IMR-90 (cell line): ENCODE data around the gene ABI3BP. TPM values are rescaled to one million over a fixed set of nuclear protein-coding genes. Genes with fewer than 3 reads are reported as not detected.
A peak's percentile ranks its signal among the peaks of the same experiment; 100 is the strongest.

Experiments used
- ATAC-seq: fragments of 200-7000 bp; cut with Tn5 transposase; 2 replicates; pipeline ENCODE4 v1.9.1; 2020; ENCODE audit warnings: low read depth, mild to moderate bottlenecking, moderate library complexity
- BruUV-seq: library from RNA; stranded (reverse); fragments of 400-500 nt; replicated peaks from 2 replicates; lab custom pipeline; 2021; lab: Mats Ljungman, UMichigan
- CTCF ChIA-PET: fragments of 300-600 bp; formaldehyde crosslinking; extraction: SDS; loops from one replicate; lab custom pipeline; 2021; ENCODE audit warnings: antibody characterized with exemption; lab: Yijun Ruan, JAX
- POLR2A ChIA-PET: fragments of 300-600 bp; sonication (Branson Sonifier 250); formaldehyde crosslinking; loops from one replicate; lab custom pipeline; 2022; ENCODE audit warnings: antibody characterized with exemption; ENCODE audit not compliant: unreplicated experiment; lab: Charles Lee
- DNase-seq: peaks from one replicate; pipeline ENCODE4 v3.0.0; 2013
- H2AFZ ChIP-seq: replicated peaks from 2 replicates; pipeline ENCODE3; 2013; ENCODE audit warnings: low read length, mild to moderate bottlenecking; ENCODE audit not compliant: poor library complexity
- H2AK5ac ChIP-seq: 2 replicates; pipeline ENCODE4 v1.6.1; 2013; ENCODE audit warnings: low read depth, low read length, inconsistent platforms
- H2AK9ac ChIP-seq: replicated peaks from 2 replicates; pipeline ENCODE3; 2013; ENCODE audit warnings: mild to moderate bottlenecking, low read depth, low read length, moderate library complexity; ENCODE audit not compliant: poor library complexity
- H2BK120ac ChIP-seq: 2 replicates; pipeline ENCODE4 v1.6.1; 2013; ENCODE audit warnings: low read depth, low read length, inconsistent platforms
- H2BK15ac ChIP-seq: 3 replicates; pipeline ENCODE4 v1.6.1; 2013; ENCODE audit warnings: low read depth, low read length, inconsistent platforms
- H2BK20ac ChIP-seq: 2 replicates; pipeline ENCODE4 v1.6.1; 2013; ENCODE audit warnings: low read depth, mild to moderate bottlenecking, inconsistent platforms, low read length, moderate library complexity
- H2BK5ac ChIP-seq: 2 replicates; pipeline ENCODE4 v1.6.1; 2013; ENCODE audit warnings: mild to moderate bottlenecking, low read depth, low read length, inconsistent platforms; ENCODE audit not compliant: poor library complexity, severe bottlenecking
- H3K14ac ChIP-seq: replicated peaks from 2 replicates; pipeline ENCODE4 v1.6.1; 2013; ENCODE audit warnings: low read depth, low read length, inconsistent platforms
- H3K18ac ChIP-seq: 2 replicates; pipeline ENCODE4 v1.6.1; 2013; ENCODE audit warnings: low read depth, low read length, control low read depth
- H3K23ac ChIP-seq: 2 replicates; pipeline ENCODE4 v1.6.1; 2013; ENCODE audit warnings: low read depth, low read length, inconsistent platforms
- H3K27ac ChIP-seq: 2 replicates; pipeline ENCODE4 v1.5.1; 2013; ENCODE audit warnings: mild to moderate bottlenecking, control low read depth, low read length; ENCODE audit not compliant: insufficient read depth
- H3K27me3 ChIP-seq: 2 replicates; pipeline ENCODE4 v1.6.1; 2013; ENCODE audit warnings: low read length; ENCODE audit not compliant: control insufficient read depth, insufficient read depth
- H3K36me3 ChIP-seq: 2 replicates; pipeline ENCODE4 v1.6.1; 2013; ENCODE audit warnings: low read length, mixed read lengths; ENCODE audit not compliant: control insufficient read depth, insufficient read depth
- H3K4ac ChIP-seq: 2 replicates; pipeline ENCODE4 v1.6.1; 2013; ENCODE audit warnings: low read depth, low read length, inconsistent platforms
- H3K4me1 ChIP-seq: 2 replicates; pipeline ENCODE4 v1.6.1; 2013; ENCODE audit warnings: low read length, mixed read lengths; ENCODE audit not compliant: control insufficient read depth, insufficient read depth
- H3K4me2 ChIP-seq: 2 replicates; pipeline ENCODE4 v1.6.1; 2013; ENCODE audit warnings: low read depth, mild to moderate bottlenecking, control low read depth, low read length, moderate library complexity
- H3K4me3 ChIP-seq: 2 replicates; pipeline ENCODE4 v1.5.1; 2013; ENCODE audit warnings: low read depth, mild to moderate bottlenecking, control low read depth, low read length, moderate library complexity; ENCODE audit not compliant: insufficient read depth
- H3K56ac ChIP-seq: 2 replicates; pipeline ENCODE4 v1.6.1; 2013; ENCODE audit warnings: low read length, inconsistent platforms; ENCODE audit not compliant: insufficient read depth; ENCODE audit errors: extremely low read depth
- H3K79me1 ChIP-seq, 2 experiments: 2 replicates each; pipeline ENCODE4 v1.6.1; 2013; ENCODE audit warnings: low read length in 2 of 2, inconsistent platforms in 1 of 2, low read depth in 1 of 2
- H3K9ac ChIP-seq: 2 replicates; pipeline ENCODE4 v1.6.1; 2013; ENCODE audit warnings: low read depth, low read length, control low read depth
- H3K9me1 ChIP-seq: 2 replicates; pipeline ENCODE4 v1.6.1; 2013; ENCODE audit warnings: low read length, inconsistent platforms; ENCODE audit not compliant: insufficient read depth
- H3K9me3 ChIP-seq: 2 replicates; pipeline ENCODE4 v1.6.1; 2013; ENCODE audit warnings: low read length; ENCODE audit not compliant: control insufficient read depth, insufficient read depth
- H4K20me1 ChIP-seq: 2 replicates; pipeline ENCODE4 v1.6.1; 2013; ENCODE audit warnings: low read length, inconsistent platforms; ENCODE audit not compliant: insufficient read depth
- H4K5ac ChIP-seq: 2 replicates; pipeline ENCODE4 v1.6.1; 2013; ENCODE audit warnings: mild to moderate bottlenecking, low read depth, low read length, control low read depth
- H4K8ac ChIP-seq, 2 experiments: 2 replicates each; pipeline ENCODE4 v1.6.1; 2013; ENCODE audit warnings: low read depth in 2 of 2, low read length in 2 of 2, control low read depth in 1 of 2, inconsistent platforms in 1 of 2
- H4K91ac ChIP-seq: 2 replicates; pipeline ENCODE4 v1.6.1; 2013; ENCODE audit warnings: low read depth, low read length, inconsistent platforms; ENCODE audit not compliant: insufficient read depth
- POLR2A ChIP-seq: IDR thresholded peaks from 2 replicates; pipeline ENCODE4 v1.6.1; 2012; ENCODE audit warnings: mild to moderate bottlenecking, low read depth, low read length
- WGBS, 2 experiments: methylation state at CpG; one replicate each; pipeline versions ENCODE4 v1.1.5 to v1.1.7; 2013; ENCODE audit warnings: missing lambda C conversion rate in 2 of 2; ENCODE audit not compliant: insufficient read length in 1 of 2; ENCODE audit errors: extremely low coverage in 2 of 2; 5-methylcytosine and 5-hydroxymethylcytosine counted together
- dilution Hi-C: fragments of 300-500 bp; cut with HindIII; formaldehyde crosslinking; loops from one replicate; pipeline ENCODE4 v1.14.3; 2018; ENCODE audit warnings: low sequenced_read_pairs; ENCODE audit not compliant: unreplicated experiment
- in situ Hi-C: fragments of 300-500 bp; cut with MboI; formaldehyde crosslinking; loops from 3 replicates; pipeline ENCODE4 v1.14.3; 2019; ENCODE audit warnings: low sequenced_read_pairs, inconsistent platforms, mixed read lengths
- intact Hi-C: fragments of 100-400 bp; cut with micrococcal nuclease; formaldehyde crosslinking; loops from 2 replicates; pipeline ENCODE4 v1.10.0; 2022
- polyA plus RNA-seq, 3 experiments: library from polyadenylated mRNA; depleted of rRNA; stranded (reverse); fragments of >200 nt; gene quantifications; 2 replicates each; pipeline ENCODE4 v1.2.3, GENCODE V29; 2012; ENCODE audit warnings: low replicate concordance in 1 of 3
- total RNA-seq: library from RNA; depleted of rRNA; stranded (reverse); fragments of >200 nt; gene quantifications from 2 replicates; pipeline ENCODE4 v1.2.3, GENCODE V29; 2012

The ABI3BP gene
- total and polyA plus RNA-seq, 2 of the 4 experiments (the other 2 are of a cell fraction): 3.0 to 26.7 TPM

DNA sequence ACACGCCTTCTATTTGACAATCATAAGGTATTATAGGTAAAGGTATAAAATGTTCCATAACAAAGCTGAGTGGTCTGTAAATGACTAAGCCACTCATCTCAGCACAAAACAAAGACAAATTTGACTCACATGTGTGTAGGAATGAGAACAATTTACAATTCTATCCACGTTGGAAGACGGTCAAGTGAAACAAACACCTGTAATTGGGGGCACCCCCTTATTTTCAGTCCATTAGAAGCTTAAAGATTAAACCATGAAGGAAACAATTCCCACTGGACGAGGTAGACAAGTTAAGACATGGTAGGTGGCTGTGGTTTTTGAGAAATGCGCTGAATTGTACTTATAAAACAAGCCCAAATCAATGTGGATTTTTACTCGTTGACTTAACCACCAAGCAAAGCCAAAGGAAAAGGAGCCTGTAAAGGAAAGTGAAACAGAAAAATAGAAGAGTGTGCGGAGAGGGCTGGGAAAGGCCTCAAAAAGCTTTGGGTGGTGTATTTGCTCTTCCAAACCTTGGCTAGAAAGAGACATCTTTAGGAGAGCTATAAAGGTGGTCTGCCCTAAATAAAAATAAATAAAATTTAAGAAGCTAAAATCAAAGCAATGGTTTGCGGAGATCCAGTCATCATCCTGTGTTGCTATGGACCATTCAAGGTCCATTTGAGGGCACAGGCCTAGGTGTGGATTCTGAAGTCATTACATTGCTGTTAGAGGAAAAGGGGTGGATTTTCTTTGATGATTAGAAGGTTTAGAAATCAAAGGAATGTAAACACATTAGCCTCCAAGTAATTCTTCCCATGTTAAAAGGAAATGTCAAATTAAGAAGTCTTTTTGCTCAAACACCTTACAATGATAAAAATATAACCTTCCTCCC is 148.9 kb downstream of the ABI3BP start:
- no peak overlapping the region; the same call in 1 of the 2 replicates for H2AK5ac ChIP-seq
- peaks cover 3% of the 10 kb centered on the region; the same call in 1 of the 2 replicates for H3K4me1 ChIP-seq
- no peak overlapping the region for H2AFZ ChIP-seq
- no peaks in the 10 kb centered on the region for H3K9me1 ChIP-seq
- no peak overlapping the region for H4K5ac ChIP-seq
- ATAC-seq (peak; percentile 54), DNase-seq (peak; percentile 26)
- no peaks in the 10 kb centered on the region for H4K20me1 ChIP-seq
- POLR2A ChIA-PET: no interaction called here
- H4K91ac ChIP-seq: no peak overlapping the region
- no peaks in the 10 kb centered on the region for H3K27me3 ChIP-seq
- in situ Hi-C loops (no loop called here), dilution Hi-C loops (no loop called here), intact Hi-C loops (no loop called here)
- H3K18ac ChIP-seq: peak overlapping the region; percentile 43; the same call in 1 of the 2 replicates
- H2BK5ac ChIP-seq: no peak overlapping the region
- H3K4ac ChIP-seq: peak overlapping the region; percentile 21; the same call in 1 of the 2 replicates
- no peak overlapping the region for H2AK9ac ChIP-seq
- 0 out of 2 replicates have a peak overlapping the region, but pooled peaks have one; percentile 37 for H3K14ac ChIP-seq
- H2BK20ac ChIP-seq: no peak overlapping the region
- H3K27ac ChIP-seq: no peak overlapping the region
- H3K9ac ChIP-seq: no peak overlapping the region
- CTCF ChIA-PET: interaction anchor here (0.7 kb wide), 1 partner anchor 20 kb away, joined by 3 read pairs; no protein-coding TSS in a partner anchor
- no peak overlapping the region; the same call in 1 of the 2 replicates for H2BK120ac ChIP-seq
- H2BK15ac ChIP-seq: no peak overlapping the region
- no CpG with 5 or more reads among the region's 8 CpGs for WGBS, 2 experiments
- no TSS peak for BruUV-seq
- H3K56ac ChIP-seq: no peak overlapping the region
- no peak overlapping the region for H4K8ac ChIP-seq
- no peaks in the 10 kb centered on the region for H3K36me3 ChIP-seq
- H3K9me3 ChIP-seq: no peaks in the 10 kb centered on the region
- H3K79me1 ChIP-seq: no peaks in the 10 kb centered on the region
- TF ChIP-seq POLR2A: no peak
- no peak overlapping the region for H3K23ac ChIP-seq
- H3K4me2 ChIP-seq: no peak overlapping the region
- H3K4me3 ChIP-seq: no peak overlapping the region
